ENCODE results near the gene MUC20. TPM values are rescaled to one million over a fixed set of nuclear protein-coding genes. Genes with fewer than 3 reads are reported as not detected.

MUC20 gene
- total and polyA plus RNA-seq, 2 donors (not counting 1 experiment from before 2014, with no cell fraction given): 0.54 to 0.66 TPM

DNA sequence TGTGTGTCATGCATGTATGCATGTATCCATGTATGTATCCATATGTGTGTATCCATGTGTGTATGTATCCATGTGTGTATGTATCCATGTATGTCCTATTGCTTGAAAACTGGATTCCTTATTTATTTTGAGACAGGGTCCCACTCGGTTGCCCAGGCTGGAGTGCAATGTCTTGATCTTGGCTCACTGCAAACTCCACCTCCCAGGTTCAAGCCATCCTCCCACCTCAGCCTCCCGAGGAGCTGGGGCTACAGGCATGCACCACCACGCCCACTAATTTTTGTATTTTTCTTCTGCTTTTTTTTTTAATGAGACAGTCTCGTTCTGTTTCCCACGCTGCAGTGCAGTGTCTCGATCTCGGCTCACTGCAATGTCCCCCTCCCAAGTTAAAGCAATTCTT is 34.1 kb downstream of the MUC20 start:
- Histone ChIP-seq H3K79me2 (ENCODE audit: control insufficient read depth, insufficient read depth, low read length) (no peaks in the 10 kb centered on the region), H4K20me1 (ENCODE audit: control insufficient read depth, extremely low read depth, insufficient read depth, low read length) (no peaks in the 10 kb centered on the region), H3K4me2 (ENCODE audit: extremely low read depth, insufficient read depth, low read length) (no peak overlapping the region), H3K9ac (ENCODE audit: insufficient read depth, low read length) (no peak overlapping the region), H3K4me1 (ENCODE audit: control insufficient read depth, extremely low read depth, insufficient read depth, low read length) (no peaks in the 10 kb centered on the region), H3K27ac (ENCODE audit: insufficient read depth, low read length) (no peak overlapping the region), H3K4me3 (replicated peaks in 1 of 4; ENCODE audit: control extremely low read depth in 1 of 4, insufficient read depth in 1 of 4, low read depth in 3 of 4, low read length in 4 of 4) (no peak overlapping the region), H3K27me3 (ENCODE audit: control insufficient read depth, insufficient read depth, low read length) (peaks cover 12% of the 10 kb centered on the region), H3K9me3 (ENCODE audit: control insufficient read depth, insufficient read depth, low read depth, low read length) (no peaks in the 10 kb centered on the region), H2AFZ (ENCODE audit: low read length) (no peak overlapping the region), H3K36me3 (ENCODE audit: control insufficient read depth, insufficient read depth, low read length) (no peaks in the 10 kb centered on the region)
- no peak for TF ChIP-seq EZH2 (IDR thresholded peaks at IDR 0.05; ENCODE audit: low read length, missing control alignments)
- TF ChIP-seq, protein P1, sequence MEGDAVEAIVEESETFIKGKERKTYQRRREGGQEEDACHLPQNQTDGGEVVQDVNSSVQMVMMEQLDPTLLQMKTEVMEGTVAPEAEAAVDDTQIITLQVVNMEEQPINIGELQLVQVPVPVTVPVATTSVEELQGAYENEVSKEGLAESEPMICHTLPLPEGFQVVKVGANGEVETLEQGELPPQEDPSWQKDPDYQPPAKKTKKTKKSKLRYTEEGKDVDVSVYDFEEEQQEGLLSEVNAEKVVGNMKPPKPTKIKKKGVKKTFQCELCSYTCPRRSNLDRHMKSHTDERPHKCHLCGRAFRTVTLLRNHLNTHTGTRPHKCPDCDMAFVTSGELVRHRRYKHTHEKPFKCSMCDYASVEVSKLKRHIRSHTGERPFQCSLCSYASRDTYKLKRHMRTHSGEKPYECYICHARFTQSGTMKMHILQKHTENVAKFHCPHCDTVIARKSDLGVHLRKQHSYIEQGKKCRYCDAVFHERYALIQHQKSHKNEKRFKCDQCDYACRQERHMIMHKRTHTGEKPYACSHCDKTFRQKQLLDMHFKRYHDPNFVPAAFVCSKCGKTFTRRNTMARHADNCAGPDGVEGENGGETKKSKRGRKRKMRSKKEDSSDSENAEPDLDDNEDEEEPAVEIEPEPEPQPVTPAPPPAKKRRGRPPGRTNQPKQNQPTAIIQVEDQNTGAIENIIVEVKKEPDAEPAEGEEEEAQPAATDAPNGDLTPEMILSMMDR (conservative IDR thresholded peaks at IDR 0.05 in 1 of 2, IDR thresholded peaks at IDR 0.05 in 1 of 2; ENCODE audit: low read depth in 1 of 2, low read length in 2 of 2): no peak
- DNase-seq (ENCODE audit: low read depth in 2 of 2): no peak

DNA sequence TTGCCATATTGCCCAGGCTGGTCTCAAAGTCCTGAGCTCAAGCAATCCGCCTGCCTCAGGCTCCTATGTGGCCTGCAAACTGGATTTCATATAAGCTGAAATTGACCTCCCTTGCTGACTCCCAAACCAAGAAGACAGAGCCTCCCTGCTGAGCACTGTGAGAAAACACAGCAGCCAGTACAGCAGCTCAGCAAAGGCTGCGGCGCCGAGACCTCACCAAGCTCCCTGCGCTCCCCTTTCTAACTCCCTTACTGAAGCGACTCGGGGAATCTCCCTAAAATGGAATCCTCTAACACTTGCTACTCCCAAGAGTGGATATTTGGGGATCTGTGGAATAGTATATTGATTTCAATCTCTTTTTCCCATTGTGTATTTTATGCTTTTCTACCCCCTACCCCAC is 34.6 kb downstream of the MUC20 start:
- H3K9me3 ChIP-seq (ENCODE audit: control insufficient read depth, insufficient read depth, low read depth, low read length): no peaks in the 10 kb centered on the region
- DNase-seq (ENCODE audit: low read depth in 2 of 2): no peak
- H3K79me2 ChIP-seq (ENCODE audit: control insufficient read depth, insufficient read depth, low read length): no peaks in the 10 kb centered on the region
- H3K4me1 ChIP-seq (ENCODE audit: control insufficient read depth, extremely low read depth, insufficient read depth, low read length): no peaks in the 10 kb centered on the region
- no peak overlapping the region for H3K4me3 ChIP-seq (replicated peaks in 1 of 4; ENCODE audit: control extremely low read depth in 1 of 4, insufficient read depth in 1 of 4, low read depth in 3 of 4, low read length in 4 of 4)
- no peaks in the 10 kb centered on the region for H3K36me3 ChIP-seq (ENCODE audit: control insufficient read depth, insufficient read depth, low read length)
- no peak overlapping the region for H3K27ac ChIP-seq (ENCODE audit: insufficient read depth, low read length)
- H2AFZ ChIP-seq (ENCODE audit: low read length): no peak overlapping the region
- no peak overlapping the region for H3K9ac ChIP-seq (ENCODE audit: insufficient read depth, low read length)
- TF ChIP-seq, protein P1 (conservative IDR thresholded peaks at IDR 0.05 in 1 of 2, IDR thresholded peaks at IDR 0.05 in 1 of 2; ENCODE audit: low read depth in 1 of 2, low read length in 2 of 2): no peak
- no peak for TF ChIP-seq EZH2 (IDR thresholded peaks at IDR 0.05; ENCODE audit: low read length, missing control alignments)
- no peaks in the 10 kb centered on the region for H4K20me1 ChIP-seq (ENCODE audit: control insufficient read depth, extremely low read depth, insufficient read depth, low read length)
- H3K27me3 ChIP-seq (ENCODE audit: control insufficient read depth, insufficient read depth, low read length): peaks cover 16% of the 10 kb centered on the region
- H3K4me2 ChIP-seq (ENCODE audit: extremely low read depth, insufficient read depth, low read length): no peak overlapping the region

DNA sequence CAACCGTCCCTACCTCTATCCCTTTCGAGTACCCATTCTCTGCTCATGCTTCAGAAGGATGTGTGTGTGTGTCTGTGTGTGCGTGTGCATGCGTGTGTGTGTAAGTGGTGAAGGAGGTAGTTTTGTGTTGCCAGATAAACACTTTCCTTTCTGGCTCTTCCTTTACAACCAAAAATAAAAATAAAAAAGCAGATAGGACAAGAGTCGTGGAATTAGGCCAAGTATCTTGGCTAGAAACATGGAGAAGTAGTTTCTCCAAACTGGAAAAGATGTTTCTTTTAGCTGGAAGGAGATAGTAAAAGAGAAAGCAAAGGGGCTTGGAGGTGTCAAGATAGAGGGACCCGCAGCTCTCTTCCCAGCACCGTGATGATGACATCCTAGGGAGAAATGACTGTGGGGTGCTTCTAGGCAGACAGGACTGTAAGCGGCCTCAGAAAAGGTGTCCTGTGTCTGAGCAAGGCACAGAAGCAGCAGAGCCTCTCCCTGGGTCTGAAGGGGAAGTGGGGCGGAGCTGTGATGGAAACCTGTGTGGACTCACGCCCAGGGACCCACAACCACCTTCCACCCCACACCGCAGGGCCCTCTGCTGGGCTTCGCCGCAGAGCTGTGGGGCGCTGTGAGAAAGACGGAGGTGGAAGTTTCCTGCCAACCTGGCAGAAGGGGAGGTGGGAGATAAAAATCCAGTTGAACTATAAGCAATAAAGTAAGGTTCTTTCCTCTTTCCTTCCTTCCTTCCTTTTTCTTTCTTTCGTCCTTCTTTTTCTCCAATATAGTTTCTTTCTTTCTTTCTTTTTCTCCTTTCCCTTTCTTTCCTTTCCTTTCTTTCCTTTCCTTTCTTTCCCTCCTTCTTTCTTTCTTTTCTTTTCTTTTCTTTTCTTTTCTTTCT is 35.3 kb downstream of the MUC20 start:
- Histone ChIP-seq H3K4me2 (ENCODE audit: extremely low read depth, insufficient read depth, low read length) (no peak overlapping the region), H3K79me2 (ENCODE audit: control insufficient read depth, insufficient read depth, low read length) (no peaks in the 10 kb centered on the region), H3K27ac (ENCODE audit: insufficient read depth, low read length) (no peak overlapping the region), H3K9me3 (ENCODE audit: control insufficient read depth, insufficient read depth, low read depth, low read length) (no peaks in the 10 kb centered on the region), H4K20me1 (ENCODE audit: control insufficient read depth, extremely low read depth, insufficient read depth, low read length) (no peaks in the 10 kb centered on the region), H3K27me3 (ENCODE audit: control insufficient read depth, insufficient read depth, low read length) (peaks cover 20% of the 10 kb centered on the region), H3K9ac (ENCODE audit: insufficient read depth, low read length) (no peak overlapping the region), H3K4me3 (replicated peaks in 1 of 4; ENCODE audit: control extremely low read depth in 1 of 4, insufficient read depth in 1 of 4, low read depth in 3 of 4, low read length in 4 of 4) (no peak overlapping the region), H3K4me1 (ENCODE audit: control insufficient read depth, extremely low read depth, insufficient read depth, low read length) (no peaks in the 10 kb centered on the region), H2AFZ (ENCODE audit: low read length) (no peak overlapping the region), H3K36me3 (ENCODE audit: control insufficient read depth, insufficient read depth, low read length) (no peaks in the 10 kb centered on the region)
- no peak for DNase-seq (ENCODE audit: low read depth in 2 of 2)
- TF ChIP-seq, protein P1 (conservative IDR thresholded peaks at IDR 0.05 in 1 of 2, IDR thresholded peaks at IDR 0.05 in 1 of 2; ENCODE audit: low read depth in 1 of 2, low read length in 2 of 2): no peak
- TF ChIP-seq EZH2 (IDR thresholded peaks at IDR 0.05; ENCODE audit: low read length, missing control alignments): no peak
